B cell (primary cell): Measurements from ENCODE around the gene DEFB118. TPM values are rescaled to one million over a fixed set of nuclear protein-coding genes. Genes with fewer than 3 reads are reported as not detected.

Source experiments
- ATAC-seq: fragments of 200-7000 bp; cut with Tn5 transposase; one replicate; pipeline ENCODE4 v1.10.0; 2021; ENCODE audit warnings: low read depth, mild to moderate bottlenecking, moderate number of reproducible peaks, moderate library complexity
- CTCF ChIA-PET: fragments of 350-600 bp; sonication (Branson Sonifier 250); formaldehyde crosslinking; loops from one replicate; lab custom pipeline; 2021; ENCODE audit warnings: antibody characterized with exemption, inconsistent platforms; lab: Charles Lee
- POLR2A ChIA-PET: fragments of 350-600 bp; sonication (Branson Sonifier 250); formaldehyde crosslinking; loops from one replicate; lab custom pipeline; 2021; ENCODE audit warnings: antibody characterized with exemption; lab: Charles Lee
- DNase-seq: peaks from one replicate; pipeline ENCODE4 v3.0.0; 2013
- H2AFZ ChIP-seq: 2 replicates; pipeline ENCODE4 v1.6.1; 2012; ENCODE audit warnings: mild to moderate bottlenecking, low read depth, low read length; ENCODE audit not compliant: insufficient read depth, poor library complexity, severe bottlenecking
- H3K27ac ChIP-seq, 2 donors: 1 replicate in 1 of 2; 2 replicates in 1 of 2; pipeline ENCODE4 v1.5.1; 2012 to 2013; ENCODE audit warnings: low read length in 2 of 2, mild to moderate bottlenecking in 2 of 2, moderate library complexity in 1 of 2
- H3K27me3 ChIP-seq, 4 experiments: fragments of 200-600 bp in 1 of 4; sonication (generic) in 1 of 4; replicated peaks in 1 of 4; 1 replicate in 2 of 4; 2 replicates in 2 of 4; pipeline versions ENCODE4 v1.6.1 to v1.7.0; 2013 to 2016; ENCODE audit warnings: low read length in 3 of 4, mild to moderate bottlenecking in 2 of 4, mixed read lengths in 1 of 4, moderate library complexity in 1 of 4; ENCODE audit not compliant: insufficient read depth in 4 of 4, control insufficient read depth in 3 of 4; ENCODE audit errors: control extremely low read depth in 1 of 4
- H3K36me3 ChIP-seq, 2 experiments: replicated peaks in 1 of 2; 1 replicate in 1 of 2; 2 replicates in 1 of 2; pipeline versions ENCODE4 v1.6.1 to v1.7.1; 2013; ENCODE audit warnings: low read length in 1 of 2; ENCODE audit not compliant: insufficient read depth in 2 of 2, control insufficient read depth in 1 of 2; ENCODE audit errors: control extremely low read depth in 1 of 2, extremely low read depth in 1 of 2
- H3K4me1 ChIP-seq, 2 donors: fragments of 200-600 bp in 1 of 2; sonication (generic) in 1 of 2; 1 replicate in 1 of 2; 2 replicates in 1 of 2; pipeline versions ENCODE4 v1.5.1 to v1.6.1; 2013 to 2017; ENCODE audit warnings: low read length in 2 of 2; ENCODE audit not compliant: control insufficient read depth in 2 of 2, insufficient read depth in 2 of 2
- H3K4me2 ChIP-seq: replicated peaks from 2 replicates; pipeline ENCODE3; 2012; ENCODE audit warnings: mild to moderate bottlenecking, low read depth, low read length; ENCODE audit not compliant: poor library complexity, severe bottlenecking
- H3K4me3 ChIP-seq, 5 experiments: fragments of 200-600 bp in 1 of 5; sonication (generic) in 1 of 5; 1 replicate in 3 of 5; 2 replicates in 2 of 5; pipeline versions ENCODE4 v1.5.1 to v1.7.0; 2011 to 2016; ENCODE audit warnings: low read length in 4 of 5, mild to moderate bottlenecking in 4 of 5, low read depth in 2 of 5, control low read depth in 1 of 5, moderate library complexity in 1 of 5; ENCODE audit not compliant: insufficient read depth in 1 of 5; ENCODE audit errors: control extremely low read depth in 1 of 5, extremely low read depth in 1 of 5
- H3K79me2 ChIP-seq: fragments of 200-600 bp; sonication (generic); one replicate; pipeline ENCODE4 v1.6.0; 2016; ENCODE audit warnings: low read length; ENCODE audit not compliant: control insufficient read depth, insufficient read depth
- H3K9ac ChIP-seq: fragments of 200-600 bp; sonication (generic); 2 replicates; pipeline ENCODE4 v1.6.1; 2017; ENCODE audit warnings: mild to moderate bottlenecking, low read length, moderate library complexity
- H3K9me3 ChIP-seq, 3 donors: one replicate each; pipeline versions ENCODE4 v1.6.1 to v1.7.1; 2013; ENCODE audit warnings: low read length in 2 of 3; ENCODE audit not compliant: control insufficient read depth in 2 of 3, insufficient read depth in 1 of 3; ENCODE audit errors: control extremely low read depth in 1 of 3
- H4K20me1 ChIP-seq: 2 replicates; pipeline ENCODE4 v1.6.0; 2012; ENCODE audit warnings: mild to moderate bottlenecking, low read length; ENCODE audit not compliant: insufficient read depth, control insufficient read depth, poor library complexity, severe bottlenecking
- H3K27ac Mint-ChIP-seq: one replicate; pipeline ENCODE4 v1.8.0; 2021; ENCODE audit warnings: mixed read lengths
- H3K27me3 Mint-ChIP-seq: one replicate; pipeline ENCODE4 v1.8.0; 2021; ENCODE audit warnings: mixed read lengths
- H3K4me1 Mint-ChIP-seq: one replicate; pipeline ENCODE4 v1.8.0; 2021; ENCODE audit warnings: mixed read lengths
- H3K4me3 Mint-ChIP-seq: one replicate; pipeline ENCODE4 v1.8.0; 2021; ENCODE audit warnings: mixed read lengths
- H3K9me3 Mint-ChIP-seq: one replicate; pipeline ENCODE4 v1.8.0; 2022; ENCODE audit warnings: mixed read lengths; ENCODE audit not compliant: insufficient read depth
- EZH2 ChIP-seq: IDR thresholded peaks from 2 replicates; pipeline ENCODE4 v1.6.1; 2012; ENCODE audit warnings: borderline replicate concordance, low read depth, mild to moderate bottlenecking, moderate library complexity, low read length; ENCODE audit not compliant: insufficient read depth, poor library complexity, severe bottlenecking
- intact Hi-C: fragments of 100-400 bp; cut with micrococcal nuclease; formaldehyde crosslinking; loops from one replicate; pipeline ENCODE4 v1.10.0; 2022
- polyA plus RNA-seq: library from polyadenylated mRNA; depleted of rRNA; stranded (reverse); fragments of >200 nt; gene quantifications from 2 replicates; pipeline ENCODE4 v1.2.3, GENCODE V29; 2012
- total RNA-seq, 2 donors: library from RNA; stranded (reverse); fragments of 120-200 nt in 1 of 2; gene quantifications; 1 replicate in 1 of 2; 2 replicates in 1 of 2; pipeline versions ENCODE4 v1.2.3 to v1.2.4, GENCODE V29; 2013 to 2022
- TF ChIP-seq, protein P1 (sequence below): fragments of 200-600 bp; IDR thresholded peaks from one replicate; pipeline ENCODE4 v1.8.0; 2022; ENCODE audit warnings: antibody characterized with exemption, mild to moderate bottlenecking

Gene DEFB118
- total and polyA plus RNA-seq, 2 donors (not counting 1 experiment from before 2014, with no cell fraction given), result not detected

GRCh38 chr20:31330893-31331292 lies 37.5 kb upstream of the DEFB118 start:
- POLR2A ChIA-PET, result no interaction called here

GRCh38 chr20:31341470-31341869 lies 26.9 kb upstream of the DEFB118 start:
- ChIA-PET CTCF (no interaction called here), POLR2A (no interaction called here)
- intact Hi-C loops, result no loop called here
- no peak overlapping the region for H2AFZ ChIP-seq
- no peaks in the 10 kb centered on the region for H3K4me1 ChIP-seq
- no peaks in the 10 kb centered on the region for H3K36me3 ChIP-seq
- no peak overlapping the region for H3K27ac ChIP-seq
- Mint-ChIP-seq H3K4me3 (no peak overlapping the region), H3K27ac (no peak overlapping the region), H3K27me3 (peaks cover 3% of the 10 kb centered on the region), H3K4me1 (no peaks in the 10 kb centered on the region), H3K9me3 (no peaks in the 10 kb centered on the region)
- no peaks in the 10 kb centered on the region for H3K9me3 ChIP-seq
- H3K4me2 ChIP-seq, result no peak overlapping the region
- no peaks in the 10 kb centered on the region for H4K20me1 ChIP-seq
- H3K4me3 ChIP-seq, result no peak overlapping the region
- ATAC-seq (no peak), DNase-seq (no peak)
- TF ChIP-seq, protein P1, sequence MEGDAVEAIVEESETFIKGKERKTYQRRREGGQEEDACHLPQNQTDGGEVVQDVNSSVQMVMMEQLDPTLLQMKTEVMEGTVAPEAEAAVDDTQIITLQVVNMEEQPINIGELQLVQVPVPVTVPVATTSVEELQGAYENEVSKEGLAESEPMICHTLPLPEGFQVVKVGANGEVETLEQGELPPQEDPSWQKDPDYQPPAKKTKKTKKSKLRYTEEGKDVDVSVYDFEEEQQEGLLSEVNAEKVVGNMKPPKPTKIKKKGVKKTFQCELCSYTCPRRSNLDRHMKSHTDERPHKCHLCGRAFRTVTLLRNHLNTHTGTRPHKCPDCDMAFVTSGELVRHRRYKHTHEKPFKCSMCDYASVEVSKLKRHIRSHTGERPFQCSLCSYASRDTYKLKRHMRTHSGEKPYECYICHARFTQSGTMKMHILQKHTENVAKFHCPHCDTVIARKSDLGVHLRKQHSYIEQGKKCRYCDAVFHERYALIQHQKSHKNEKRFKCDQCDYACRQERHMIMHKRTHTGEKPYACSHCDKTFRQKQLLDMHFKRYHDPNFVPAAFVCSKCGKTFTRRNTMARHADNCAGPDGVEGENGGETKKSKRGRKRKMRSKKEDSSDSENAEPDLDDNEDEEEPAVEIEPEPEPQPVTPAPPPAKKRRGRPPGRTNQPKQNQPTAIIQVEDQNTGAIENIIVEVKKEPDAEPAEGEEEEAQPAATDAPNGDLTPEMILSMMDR, result no peak
- TF ChIP-seq EZH2, result no peak
- no peaks in the 10 kb centered on the region for H3K79me2 ChIP-seq
- no peak overlapping the region for H3K9ac ChIP-seq
- no peaks in the 10 kb centered on the region for H3K27me3 ChIP-seq

More at GRCh38 chr20:31330893-31331292, 37.5 kb upstream of the DEFB118 start:
- Histone ChIP-seq H3K27ac (no peak overlapping the region), H3K79me2 (no peaks in the 10 kb centered on the region), H2AFZ (no peak overlapping the region), H3K36me3 (no peaks in the 10 kb centered on the region), H3K4me2 (no peak overlapping the region), H3K9me3 (peaks cover 0 to 7% (median 0%) of the 10 kb centered on the region in 3 donors), H3K4me3 (no peak overlapping the region), H3K27me3 (no peaks in the 10 kb centered on the region), H4K20me1 (no peaks in the 10 kb centered on the region), H3K4me1 (no peaks in the 10 kb centered on the region), H3K9ac (no peak overlapping the region)
- no peak for DNase-seq
- TF ChIP-seq, protein P1, result no peak
- no peak for TF ChIP-seq EZH2
- Mint-ChIP-seq H3K27me3 (no peaks in the 10 kb centered on the region), H3K9me3 (peaks cover 11% of the 10 kb centered on the region), H3K4me3 (no peak overlapping the region), H3K4me1 (no peaks in the 10 kb centered on the region), H3K27ac (no peak overlapping the region)
- ATAC-seq, result no peak
- CTCF ChIA-PET, result no interaction called here
- intact Hi-C loops, result no loop called here
